ENCODE data around the gene SH3PXD2A. TPM values are rescaled to one million over a fixed set of nuclear protein-coding genes. Genes with fewer than 3 reads are reported as not detected.
A peak's percentile ranks its signal among the peaks of the same experiment; 100 is the strongest.

SH3PXD2A gene
- total RNA-seq, 2 experiments from 2014 or later: 14.8 to 16.0 TPM

DNA sequence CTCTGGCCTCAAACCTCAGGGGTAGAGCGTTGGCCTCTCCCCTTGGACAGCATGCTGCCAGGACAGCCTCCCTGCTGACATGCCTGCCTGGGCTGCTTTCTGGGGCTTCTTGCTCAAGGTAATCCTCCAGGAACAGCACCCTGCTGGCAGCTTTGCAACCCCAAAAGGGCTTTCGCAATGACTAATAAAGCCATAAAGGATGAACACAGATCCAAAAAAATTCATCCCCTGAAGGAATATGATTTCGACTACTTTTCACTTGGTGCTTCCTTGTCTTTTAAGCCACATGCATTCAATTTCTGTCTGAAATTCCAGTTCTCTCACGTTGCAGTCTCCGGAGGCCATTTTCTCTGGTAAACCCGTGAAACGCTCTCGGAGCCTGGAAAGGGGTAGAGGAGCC, 15.1 kb upstream of the SH3PXD2A start:
- Mint-ChIP-seq H3K36me3 (peaks cover 3% of the 10 kb centered on the region), H3K27ac (no peak overlapping the region), H3K4me3 (no peak overlapping the region), H3K4me1 (peaks cover 2% of the 10 kb centered on the region), H3K27me3 (peaks cover 1% of the 10 kb centered on the region), H3K9me3 (peaks cover 6% of the 10 kb centered on the region)
- no peak for DNase-seq
- POLR2A ChIA-PET: no interaction called here
- no peak for ATAC-seq (ENCODE audit: low read depth)

DNA sequence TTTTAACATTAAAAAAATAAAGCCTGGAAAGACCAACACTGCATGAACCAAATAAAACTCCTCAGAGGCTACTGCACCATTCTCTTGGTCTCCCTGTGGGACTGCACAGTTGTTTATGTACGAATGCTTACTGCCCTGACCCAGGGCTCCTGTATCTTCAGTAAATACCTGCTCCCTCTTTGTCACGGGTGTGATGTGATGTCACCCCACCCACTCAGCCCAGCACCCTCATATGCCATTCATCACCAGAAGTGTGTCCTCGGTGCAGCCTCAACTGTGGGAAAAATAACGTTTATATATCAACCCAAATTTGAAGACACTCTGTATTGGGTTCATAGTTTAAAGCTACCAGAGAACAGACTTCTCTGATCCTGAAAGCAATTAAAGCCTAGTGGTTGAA, 14.0 kb upstream of the SH3PXD2A start:
- POLR2A ChIA-PET: no interaction called here
- no peak for ATAC-seq (ENCODE audit: low read depth)
- Mint-ChIP-seq H3K4me1 (no peaks in the 10 kb centered on the region), H3K27me3 (peaks cover 1% of the 10 kb centered on the region), H3K27ac (no peak overlapping the region), H3K9me3 (peaks cover 14% of the 10 kb centered on the region), H3K36me3 (peaks cover 1% of the 10 kb centered on the region), H3K4me3 (no peak overlapping the region)
- DNase-seq: no peak

DNA sequence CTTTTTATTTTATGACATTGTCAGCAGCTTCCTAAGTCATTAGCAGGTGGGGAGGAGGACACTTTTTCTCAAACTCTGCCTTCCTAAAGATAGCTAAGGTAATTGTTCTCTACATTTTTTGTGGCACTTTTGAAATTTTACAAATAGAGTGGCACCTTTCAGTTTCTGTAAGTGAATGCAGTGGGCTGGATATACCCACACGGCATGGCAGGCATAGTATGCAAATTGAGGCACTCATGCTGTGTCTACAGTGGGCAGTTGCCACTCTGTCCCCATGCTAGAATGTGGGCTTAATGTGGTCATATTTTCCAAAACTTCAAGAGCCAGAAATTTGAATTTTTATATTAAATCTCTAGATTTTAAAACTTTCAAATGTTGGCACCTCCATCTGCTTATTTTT, 12.8 kb upstream of the SH3PXD2A start:
- Mint-ChIP-seq H3K4me3 (no peak overlapping the region), H3K27me3 (peaks cover 1% of the 10 kb centered on the region), H3K4me1 (no peaks in the 10 kb centered on the region), H3K9me3 (peaks cover 20% of the 10 kb centered on the region), H3K27ac (no peak overlapping the region), H3K36me3 (peaks cover 6% of the 10 kb centered on the region)
- DNase-seq (no peak), ATAC-seq (ENCODE audit: low read depth) (no peak)
- POLR2A ChIA-PET: interaction anchor here (0.6 to 1.1 kb wide), 2 partner anchors 20 to 208 kb away, joined by 3 to 4 read pairs; no protein-coding TSS in a partner anchor

DNA sequence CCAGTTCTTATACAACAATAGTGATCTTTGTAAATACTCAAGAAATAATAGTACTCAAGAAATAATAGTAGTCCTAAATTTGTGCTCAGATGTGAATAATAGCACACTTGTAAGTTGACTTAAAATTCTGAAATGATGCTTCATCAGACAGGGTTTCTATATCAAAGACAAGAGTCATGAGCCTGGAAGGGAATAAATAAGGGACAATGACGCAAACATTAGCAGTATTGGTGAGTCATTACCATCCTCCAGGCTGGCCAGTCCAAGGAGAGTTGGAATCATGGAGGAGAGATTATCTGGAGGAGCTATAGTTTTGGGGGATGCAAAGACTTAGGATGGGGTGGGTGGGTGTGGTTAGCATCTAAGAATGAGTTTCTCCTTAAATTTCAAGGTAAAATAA, 6.1 kb upstream of the SH3PXD2A start:
- peaks cover 23% of the 10 kb centered on the region for H3K27me3 Mint-ChIP-seq
- H3K4me1 Mint-ChIP-seq: no peaks in the 10 kb centered on the region
- H3K36me3 Mint-ChIP-seq: peaks cover 5% of the 10 kb centered on the region
- DNase-seq: no peak
- H3K9me3 Mint-ChIP-seq: peaks cover 20% of the 10 kb centered on the region
- no peak overlapping the region for H3K27ac Mint-ChIP-seq
- no peak for ATAC-seq (ENCODE audit: low read depth)
- H3K4me3 Mint-ChIP-seq: no peak overlapping the region
- POLR2A ChIA-PET: interaction anchor here (0.7 kb wide), 1 partner anchor 164 kb away, joined by 3 read pairs; no protein-coding TSS in a partner anchor

GRCh38 chr10:103859161-103860086, 4.0 kb upstream of the SH3PXD2A start:
- peaks cover 34% of the 10 kb centered on the region for H3K27me3 Mint-ChIP-seq
- H3K4me1 Mint-ChIP-seq: peaks cover 3% of the 10 kb centered on the region
- ATAC-seq (ENCODE audit: low read depth): peak; percentile 67
- no peak overlapping the region for H3K4me3 Mint-ChIP-seq
- H3K36me3 Mint-ChIP-seq: peaks cover 5% of the 10 kb centered on the region
- DNase-seq: no peak
- no peak overlapping the region for H3K27ac Mint-ChIP-seq
- POLR2A ChIA-PET: no interaction called here
- H3K9me3 Mint-ChIP-seq: peaks cover 6% of the 10 kb centered on the region

GRCh38 chr10:103858360-103858759, 3.0 kb upstream of the SH3PXD2A start:
- Mint-ChIP-seq H3K36me3 (no peaks in the 10 kb centered on the region), H3K4me3 (no peak overlapping the region), H3K9me3 (no peaks in the 10 kb centered on the region), H3K27me3 (peaks cover 45% of the 10 kb centered on the region), H3K27ac (no peak overlapping the region), H3K4me1 (peaks cover 7% of the 10 kb centered on the region)
- ATAC-seq (ENCODE audit: low read depth) (no peak), DNase-seq (no peak)
- POLR2A ChIA-PET: no interaction called here

- H3K27me3 Mint-ChIP-seq: peaks cover 52% of the 10 kb centered on the region
- peaks cover 7% of the 10 kb centered on the region for H3K4me1 Mint-ChIP-seq
- H3K4me3 Mint-ChIP-seq: no peak overlapping the region
- H3K9me3 Mint-ChIP-seq: no peaks in the 10 kb centered on the region
- H3K36me3 Mint-ChIP-seq: no peaks in the 10 kb centered on the region
- no peak overlapping the region for H3K27ac Mint-ChIP-seq
- ATAC-seq (ENCODE audit: low read depth) (no peak), DNase-seq (no peak)
- POLR2A ChIA-PET: no interaction called here
Measured at GRCh38 chr10:103856797-103857170, 1.4 kb upstream of the SH3PXD2A start.

GRCh38 chr10:103855852-103856796, 748 bp upstream of the SH3PXD2A start:
- peaks cover 52% of the 10 kb centered on the region for H3K27me3 Mint-ChIP-seq
- H3K27ac Mint-ChIP-seq: no peak overlapping the region
- H3K9me3 Mint-ChIP-seq: no peaks in the 10 kb centered on the region
- ATAC-seq (ENCODE audit: low read depth): no peak
- DNase-seq: no peak
- H3K4me3 Mint-ChIP-seq: peak overlapping the region; percentile 29
- no peaks in the 10 kb centered on the region for H3K36me3 Mint-ChIP-seq
- H3K4me1 Mint-ChIP-seq: peaks cover 7% of the 10 kb centered on the region
- POLR2A ChIA-PET: no interaction called here

- POLR2A ChIA-PET: no interaction called here
- Mint-ChIP-seq H3K9me3 (no peaks in the 10 kb centered on the region), H3K4me1 (peaks cover 7% of the 10 kb centered on the region), H3K36me3 (no peaks in the 10 kb centered on the region), H3K27me3 (peaks cover 55% of the 10 kb centered on the region), H3K27ac (no peak overlapping the region), H3K4me3 (peak overlapping the region; percentile 72)
- ATAC-seq (ENCODE audit: low read depth) (peak; percentile 40), DNase-seq (peak; percentile 48)
Measured at GRCh38 chr10:103854686-103855391, 537 bp downstream of the SH3PXD2A start.

- Mint-ChIP-seq H3K27me3 (peaks cover 56% of the 10 kb centered on the region), H3K27ac (no peak overlapping the region), H3K4me3 (peak overlapping the region; percentile 72), H3K9me3 (no peaks in the 10 kb centered on the region), H3K36me3 (no peaks in the 10 kb centered on the region), H3K4me1 (peaks cover 7% of the 10 kb centered on the region)
- POLR2A ChIA-PET: no interaction called here
- DNase-seq (no peak), ATAC-seq (ENCODE audit: low read depth) (no peak)
Measured at GRCh38 chr10:103854265-103854685, 1.1 kb downstream of the SH3PXD2A start.

DNA sequence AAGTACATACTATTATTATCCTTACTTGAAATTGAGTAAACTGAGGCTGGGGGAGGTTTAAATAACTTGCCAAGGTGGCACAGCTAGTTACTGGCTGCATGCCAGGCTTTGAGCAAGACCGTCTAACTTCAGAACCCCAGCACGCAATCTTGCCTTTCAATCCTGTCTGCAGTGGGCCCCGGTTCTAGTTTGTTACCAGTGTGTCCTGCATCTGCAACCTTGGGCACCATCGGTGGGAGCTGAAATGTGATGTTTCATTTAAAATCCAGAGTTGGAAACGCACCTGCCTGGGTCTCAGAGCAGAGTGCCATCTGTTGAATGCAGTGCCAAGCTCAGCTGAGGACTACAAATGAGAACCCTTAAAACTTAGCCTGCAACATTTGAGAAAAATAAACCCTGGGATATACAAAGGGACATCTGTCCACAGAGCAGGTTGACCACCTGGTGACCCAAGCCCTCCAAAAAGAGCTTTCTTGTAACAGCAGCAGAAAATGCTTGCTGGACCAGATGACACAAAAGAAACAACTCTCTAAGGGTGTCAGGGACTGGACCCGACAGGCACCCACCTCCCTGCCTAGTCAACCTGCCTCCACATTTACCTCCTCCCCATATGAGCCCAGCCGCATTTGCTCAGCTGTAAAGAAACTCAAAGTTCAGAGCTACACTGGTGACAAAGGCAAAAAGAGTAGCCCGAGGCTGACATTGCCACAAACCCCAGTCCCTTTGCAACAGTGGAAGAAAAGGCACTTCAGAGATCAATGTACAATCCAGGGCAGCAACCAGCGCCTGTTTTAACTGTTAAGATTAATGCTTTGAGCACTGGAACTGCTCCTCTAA, 1.7 kb downstream of the SH3PXD2A start:
- H3K27me3 Mint-ChIP-seq: peaks cover 57% of the 10 kb centered on the region
- no peak overlapping the region for H3K27ac Mint-ChIP-seq
- no peak for ATAC-seq (ENCODE audit: low read depth)
- POLR2A ChIA-PET: no interaction called here
- H3K4me3 Mint-ChIP-seq: no peak overlapping the region
- H3K36me3 Mint-ChIP-seq: no peaks in the 10 kb centered on the region
- peaks cover 7% of the 10 kb centered on the region for H3K4me1 Mint-ChIP-seq
- no peaks in the 10 kb centered on the region for H3K9me3 Mint-ChIP-seq
- DNase-seq: no peak

- no peak overlapping the region for H3K4me3 Mint-ChIP-seq
- no peak for ATAC-seq (ENCODE audit: low read depth)
- POLR2A ChIA-PET: no interaction called here
- H3K4me1 Mint-ChIP-seq: peaks cover 10% of the 10 kb centered on the region
- no peak for DNase-seq
- no peaks in the 10 kb centered on the region for H3K36me3 Mint-ChIP-seq
- no peaks in the 10 kb centered on the region for H3K9me3 Mint-ChIP-seq
- no peak overlapping the region for H3K27ac Mint-ChIP-seq
- peaks cover 58% of the 10 kb centered on the region for H3K27me3 Mint-ChIP-seq
Measured at GRCh38 chr10:103852856-103853255, 2.5 kb downstream of the SH3PXD2A start.

Data from activated naive CD8-positive, alpha-beta T cell treated with anti-CD3 and anti-CD28 coated beads, Interleukin-2, amount 10 ng/mL, durations not matched to agents 7 days and 5 days (primary cell).